Measurements from ENCODE around the gene TSPAN33.

The TSPAN33 gene

DNA sequence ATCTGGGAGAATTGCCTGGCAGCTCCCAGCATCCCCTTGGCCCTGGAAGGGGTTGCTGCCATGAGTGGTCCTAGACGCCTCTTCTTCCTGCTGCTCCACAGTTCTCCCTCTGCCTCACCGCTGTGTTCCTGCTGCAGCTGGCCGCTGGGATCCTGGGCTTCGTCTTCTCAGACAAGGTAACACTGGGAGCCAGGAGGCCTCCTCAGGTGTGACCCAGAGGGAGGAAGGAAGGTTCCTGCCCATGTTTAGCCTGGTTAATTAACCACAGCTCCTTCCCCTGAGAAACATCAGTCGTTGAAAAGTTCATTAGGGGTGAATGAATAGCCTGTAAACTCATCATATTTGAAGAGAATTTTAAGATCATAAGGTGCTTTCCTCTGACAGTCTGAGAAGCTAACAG lies 18.2 kb downstream of the TSPAN33 start:
- TF ChIP-seq, protein P1, sequence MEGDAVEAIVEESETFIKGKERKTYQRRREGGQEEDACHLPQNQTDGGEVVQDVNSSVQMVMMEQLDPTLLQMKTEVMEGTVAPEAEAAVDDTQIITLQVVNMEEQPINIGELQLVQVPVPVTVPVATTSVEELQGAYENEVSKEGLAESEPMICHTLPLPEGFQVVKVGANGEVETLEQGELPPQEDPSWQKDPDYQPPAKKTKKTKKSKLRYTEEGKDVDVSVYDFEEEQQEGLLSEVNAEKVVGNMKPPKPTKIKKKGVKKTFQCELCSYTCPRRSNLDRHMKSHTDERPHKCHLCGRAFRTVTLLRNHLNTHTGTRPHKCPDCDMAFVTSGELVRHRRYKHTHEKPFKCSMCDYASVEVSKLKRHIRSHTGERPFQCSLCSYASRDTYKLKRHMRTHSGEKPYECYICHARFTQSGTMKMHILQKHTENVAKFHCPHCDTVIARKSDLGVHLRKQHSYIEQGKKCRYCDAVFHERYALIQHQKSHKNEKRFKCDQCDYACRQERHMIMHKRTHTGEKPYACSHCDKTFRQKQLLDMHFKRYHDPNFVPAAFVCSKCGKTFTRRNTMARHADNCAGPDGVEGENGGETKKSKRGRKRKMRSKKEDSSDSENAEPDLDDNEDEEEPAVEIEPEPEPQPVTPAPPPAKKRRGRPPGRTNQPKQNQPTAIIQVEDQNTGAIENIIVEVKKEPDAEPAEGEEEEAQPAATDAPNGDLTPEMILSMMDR (IDR thresholded peaks at IDR 0.05; ENCODE audit: low read depth, low read length, missing control alignments) = no peak
- DNase-seq (ENCODE audit: low read depth) = no peak
- H3K4me3 ChIP-seq (ENCODE audit: low read depth, low read length) = no peak overlapping the region

- no peak overlapping the region for H3K4me3 ChIP-seq (ENCODE audit: low read depth, low read length)
- TF ChIP-seq, protein P1 (IDR thresholded peaks at IDR 0.05; ENCODE audit: low read depth, low read length, missing control alignments) = peak; percentile 63
- DNase-seq (ENCODE audit: low read depth) = peak; percentile 48
Observed at GRCh38 chr7:129163875-129164544, 19.5 kb downstream of the TSPAN33 start.

DNA sequence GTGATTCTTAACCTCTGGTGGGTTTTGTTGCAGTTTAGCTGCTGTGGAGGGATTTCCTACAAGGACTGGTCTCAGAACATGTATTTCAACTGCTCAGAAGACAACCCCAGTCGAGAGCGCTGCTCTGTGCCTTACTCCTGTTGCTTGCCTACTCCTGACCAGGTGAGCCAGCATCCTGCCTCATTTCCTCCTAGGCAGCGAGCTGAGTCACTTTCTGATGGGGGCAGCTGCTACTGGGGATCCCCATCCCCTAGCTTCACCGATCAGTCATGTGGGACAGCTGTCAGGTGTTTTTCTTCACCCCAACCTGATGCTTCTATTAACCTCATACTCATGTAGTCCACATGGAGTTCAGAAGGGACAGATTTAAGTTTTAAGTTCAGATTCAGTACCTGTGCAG lies 22.2 kb downstream of the TSPAN33 start:
- TF ChIP-seq, protein P1 (IDR thresholded peaks at IDR 0.05; ENCODE audit: low read depth, low read length, missing control alignments) = no peak
- H3K4me3 ChIP-seq (ENCODE audit: low read depth, low read length) = no peak overlapping the region
- DNase-seq (ENCODE audit: low read depth) = peak; percentile 64

GRCh38 chr7:129167817-129168216 lies 23.3 kb downstream of the TSPAN33 start:
- DNase-seq (ENCODE audit: low read depth) = no peak
- H3K4me3 ChIP-seq (ENCODE audit: low read depth, low read length) = no peak overlapping the region
- TF ChIP-seq, protein P1 (IDR thresholded peaks at IDR 0.05; ENCODE audit: low read depth, low read length, missing control alignments) = no peak

- H3K4me3 ChIP-seq (ENCODE audit: low read depth, low read length) = no peak overlapping the region
- no peak for DNase-seq (ENCODE audit: low read depth)
- TF ChIP-seq, protein P1 (IDR thresholded peaks at IDR 0.05; ENCODE audit: low read depth, low read length, missing control alignments) = no peak
Observed at GRCh38 chr7:129168231-129169021, 23.9 kb downstream of the TSPAN33 start.

GRCh38 chr7:129169171-129169671 lies 24.7 kb downstream of the TSPAN33 start:
- H3K4me3 ChIP-seq (ENCODE audit: low read depth, low read length) = peak overlapping the region; percentile 46
- no peak for DNase-seq (ENCODE audit: low read depth)
- TF ChIP-seq, protein P1 (IDR thresholded peaks at IDR 0.05; ENCODE audit: low read depth, low read length, missing control alignments) = no peak
